Stimulated activated CD8-positive, alpha-beta memory T cell treated with anti-CD3 and anti-CD28 coated beads, Interleukin-7, amount 100 ng/mL, for 48 hours (primary cell): ENCODE results near the gene FAM177B.

Experiments
- DNase-seq, 2 donors: peaks; one replicate each; pipeline ENCODE4 v3.0.0-alpha.2; 2020; ENCODE audit warnings: low read depth in 1 of 2; ENCODE audit errors: extremely low read depth in 1 of 2

FAM177B gene

GRCh38 chr1:222736972-222737371, at the start of gene FAM177B:
Gene FAM177B, plus strand, starts transcription at chr1:222737202. Its CDS starts 9,344 bp downstream, at chr1:222746546.
- DNase-seq = no peak

GRCh38 chr1:222691016-222691415, 46.0 kb upstream of the FAM177B start:
- no peak for DNase-seq

- no peak for DNase-seq
Observed at GRCh38 chr1:222694927-222695326, 42.1 kb upstream of the FAM177B start.

- no peak for DNase-seq
Observed at GRCh38 chr1:222696741-222697140, 40.3 kb upstream of the FAM177B start.

GRCh38 chr1:222697203-222697602, 39.8 kb upstream of the FAM177B start:
- DNase-seq = no peak

GRCh38 chr1:222697826-222698225, 39.2 kb upstream of the FAM177B start:
- no peak for DNase-seq

- DNase-seq = no peak
Observed at GRCh38 chr1:222702210-222702609, 34.8 kb upstream of the FAM177B start.

GRCh38 chr1:222704260-222704659, 32.7 kb upstream of the FAM177B start:
- DNase-seq = no peak

- DNase-seq = no peak
Observed at GRCh38 chr1:222706815-222707214, 30.2 kb upstream of the FAM177B start.

- DNase-seq = no peak
Observed at GRCh38 chr1:222709700-222710153, 27.3 kb upstream of the FAM177B start.

GRCh38 chr1:222711319-222712252, 25.4 kb upstream of the FAM177B start:
- peak in 1 of 2 donors; percentile 45 for DNase-seq

GRCh38 chr1:222712253-222713090, 24.5 kb upstream of the FAM177B start, which contains the start of the genes AIDA and BROX:
Gene AIDA, minus strand, starts transcription at chr1:222712491. Its CDS starts 174 bp downstream, at chr1:222712317.
Gene BROX, plus strand, starts transcription at chr1:222712564. Its CDS starts 3,136 bp downstream, at chr1:222715700.
- DNase-seq = peak; percentile 85

- DNase-seq = peak; percentile 79 to 89
Observed at GRCh38 chr1:222713091-222713961, 23.7 kb upstream of the FAM177B start.

GRCh38 chr1:222716393-222716792, 20.6 kb upstream of the FAM177B start:
- no peak for DNase-seq

- no peak for DNase-seq
Observed at GRCh38 chr1:222728746-222729145, 8.3 kb upstream of the FAM177B start.

GRCh38 chr1:222730866-222731265, 6.1 kb upstream of the FAM177B start:
- DNase-seq = no peak

- no peak for DNase-seq
Observed at GRCh38 chr1:222732216-222733159, 4.5 kb upstream of the FAM177B start.

GRCh38 chr1:222734740-222735139, 2.3 kb upstream of the FAM177B start:
- no peak for DNase-seq

GRCh38 chr1:222736470-222736869, 532 bp upstream of the FAM177B start:
- no peak for DNase-seq
